ENCODE measurements around the gene KMT2C.

KMT2C gene

GRCh38 chr7:152140067-152140466 lies 295.7 kb downstream of the KMT2C start:
- DNase-seq (ENCODE audit: low spot score) = no peak

GRCh38 chr7:152137476-152138025 lies 298.3 kb downstream of the KMT2C start:
- DNase-seq (ENCODE audit: low spot score) = no peak

GRCh38 chr7:152136686-152137085 lies 299.1 kb downstream of the KMT2C start:
- DNase-seq (ENCODE audit: low spot score) = peak; percentile 70

- DNase-seq (ENCODE audit: low spot score) = no peak
Observed at GRCh38 chr7:152133804-152134203, 302.0 kb downstream of the KMT2C start.

- DNase-seq (ENCODE audit: low spot score) = no peak
Observed at GRCh38 chr7:152132812-152133211, 303.0 kb downstream of the KMT2C start.

GRCh38 chr7:152131981-152132494 lies 303.8 kb downstream of the KMT2C start:
- no peak for DNase-seq (ENCODE audit: low spot score)

GRCh38 chr7:152130658-152131590 lies 304.9 kb downstream of the KMT2C start:
- no peak for DNase-seq (ENCODE audit: low spot score)

- no peak for DNase-seq (ENCODE audit: low spot score)
Observed at GRCh38 chr7:152129682-152130081, 306.1 kb downstream of the KMT2C start.

GRCh38 chr7:152128741-152129461 lies 306.9 kb downstream of the KMT2C start:
- DNase-seq (ENCODE audit: low spot score) = no peak

- DNase-seq (ENCODE audit: low spot score) = no peak
Observed at GRCh38 chr7:152128252-152128651, 307.6 kb downstream of the KMT2C start.

GRCh38 chr7:152127229-152127628 lies 308.6 kb downstream of the KMT2C start:
- DNase-seq (ENCODE audit: low spot score) = no peak

- no peak for DNase-seq (ENCODE audit: low spot score)
Observed at GRCh38 chr7:152126741-152127140, 309.1 kb downstream of the KMT2C start.

- DNase-seq (ENCODE audit: low spot score) = no peak
Observed at GRCh38 chr7:152122540-152122939, 313.3 kb downstream of the KMT2C start.

GRCh38 chr7:152121432-152121831 lies 314.4 kb downstream of the KMT2C start:
- no peak for DNase-seq (ENCODE audit: low spot score)

- no peak for DNase-seq (ENCODE audit: low spot score)
Observed at GRCh38 chr7:152120776-152121175, 315.0 kb downstream of the KMT2C start.

- DNase-seq (ENCODE audit: low spot score) = no peak
Observed at GRCh38 chr7:152120210-152120609, 315.6 kb downstream of the KMT2C start.

GRCh38 chr7:152117356-152117755 lies 318.4 kb downstream of the KMT2C start:
- DNase-seq (ENCODE audit: low spot score) = no peak

GRCh38 chr7:152115021-152115718 lies 320.6 kb downstream of the KMT2C start:
- no peak for DNase-seq (ENCODE audit: low spot score)

GRCh38 chr7:152112829-152113228 lies 323.0 kb downstream of the KMT2C start:
- no peak for DNase-seq (ENCODE audit: low spot score)

GRCh38 chr7:152108359-152108758 lies 327.4 kb downstream of the KMT2C start:
- DNase-seq (ENCODE audit: low spot score) = no peak

- no peak for DNase-seq (ENCODE audit: low spot score)
Observed at GRCh38 chr7:152107945-152108344, 327.9 kb downstream of the KMT2C start.

- no peak for DNase-seq (ENCODE audit: low spot score)
Observed at GRCh38 chr7:152106990-152107389, 328.8 kb downstream of the KMT2C start.
